Stimulated activated effector memory CD8-positive, alpha-beta T cell treated with anti-CD3 and anti-CD28 coated beads, Interleukin-12 subunit alpha, Interleukin-12 subunit beta, amount 100 ng/mL, for 72 hours (primary cell): ENCODE results near the gene SLC44A5.
A peak's percentile ranks its signal among the peaks of the same experiment; 100 is the strongest.
"Not testable (repeated sequence)": the region's sequence is repeated elsewhere in the genome, so short reads cannot be mapped to it uniquely, and the experiment has no call there.

Experiments
- ATAC-seq: fragments of 150-1000 bp; cut with Tn5 transposase; 2 replicates; pipeline ENCODE4 v1.10.0; 2021
- DNase-seq, 2 donors: peaks; one replicate each; pipeline ENCODE4 v3.0.0; 2021 to 2022; ENCODE audit warnings: low spot score in 2 of 2
- H3K27ac Mint-ChIP-seq: one replicate; pipeline ENCODE4 v1.8.0; 2022; ENCODE audit warnings: mild to moderate bottlenecking, mixed read lengths
- H3K36me3 Mint-ChIP-seq: one replicate; pipeline ENCODE4 v1.8.0; 2022; ENCODE audit warnings: mild to moderate bottlenecking, mixed read lengths
- H3K4me1 Mint-ChIP-seq: one replicate; pipeline ENCODE4 v1.8.0; 2022; ENCODE audit warnings: mixed read lengths
- H3K4me3 Mint-ChIP-seq: one replicate; pipeline ENCODE4 v1.8.0; 2022; ENCODE audit warnings: mild to moderate bottlenecking, mixed read lengths
- H3K9me3 Mint-ChIP-seq: one replicate; pipeline ENCODE4 v1.8.0; 2022; ENCODE audit warnings: mixed read lengths

The SLC44A5 gene

GRCh38 chr1:75613916-75614315 lies 3.0 kb upstream of the SLC44A5 start:
- peaks cover 10% of the 10 kb centered on the region for H3K4me1 Mint-ChIP-seq
- DNase-seq, result no peak
- H3K36me3 Mint-ChIP-seq, result no peaks in the 10 kb centered on the region
- H3K9me3 Mint-ChIP-seq, result no peaks in the 10 kb centered on the region
- no peak overlapping the region for H3K4me3 Mint-ChIP-seq
- no peak overlapping the region for H3K27ac Mint-ChIP-seq
- ATAC-seq, result no peak

DNA sequence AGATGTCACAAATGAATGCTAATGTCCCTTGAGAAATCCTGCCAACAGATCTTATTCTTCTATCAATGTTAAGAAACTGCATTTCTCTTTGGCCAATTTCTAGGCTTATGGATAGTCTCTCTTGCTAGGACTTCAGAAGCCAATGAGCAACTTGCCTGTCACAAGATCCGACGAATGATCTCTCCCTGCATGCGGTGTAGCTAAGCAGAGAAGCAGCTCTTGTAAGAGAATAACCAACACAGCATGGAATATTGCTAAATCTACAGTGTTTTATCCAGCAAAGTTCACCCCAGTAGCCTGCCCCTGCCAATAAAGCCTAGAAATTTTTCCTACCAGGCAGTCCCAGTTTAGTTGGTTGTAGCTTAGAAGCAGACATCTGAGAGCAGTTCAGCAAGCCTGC lies 2.1 kb upstream of the SLC44A5 start:
- Mint-ChIP-seq H3K36me3 (no peaks in the 10 kb centered on the region), H3K4me1 (peaks cover 10% of the 10 kb centered on the region), H3K4me3 (no peak overlapping the region), H3K9me3 (no peaks in the 10 kb centered on the region), H3K27ac (no peak overlapping the region)
- no peak for DNase-seq
- no peak for ATAC-seq

GRCh38 chr1:75602486-75602885 lies 8.4 kb downstream of the SLC44A5 start:
- no peak overlapping the region for H3K27ac Mint-ChIP-seq
- ATAC-seq, result no peak
- no peaks in the 10 kb centered on the region for H3K36me3 Mint-ChIP-seq
- DNase-seq, result no peak
- no peaks in the 10 kb centered on the region for H3K4me1 Mint-ChIP-seq
- no peaks in the 10 kb centered on the region for H3K9me3 Mint-ChIP-seq
- H3K4me3 Mint-ChIP-seq, result no peak overlapping the region

DNA sequence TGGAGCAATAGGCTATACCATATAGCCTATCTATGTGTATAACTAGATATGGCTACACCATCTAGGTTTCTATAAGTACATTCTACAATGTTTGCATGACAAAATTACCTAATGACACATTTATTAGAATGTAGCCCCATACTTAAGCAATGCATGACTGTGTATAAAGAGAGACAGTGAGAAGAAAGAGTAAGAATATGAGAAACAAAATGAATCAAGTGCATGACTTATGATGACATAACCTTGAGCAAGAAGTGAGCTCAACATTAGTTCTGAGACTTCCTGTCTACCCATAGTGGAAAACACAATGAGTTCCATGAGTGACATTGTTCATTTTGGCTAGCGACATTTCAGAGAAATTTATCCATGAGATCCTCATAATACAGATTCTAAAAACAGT lies 10.1 kb downstream of the SLC44A5 start:
- DNase-seq (no peak), ATAC-seq (peak; percentile 57)
- Mint-ChIP-seq H3K36me3 (no peaks in the 10 kb centered on the region), H3K4me3 (no peak overlapping the region), H3K4me1 (no peaks in the 10 kb centered on the region), H3K9me3 (no peaks in the 10 kb centered on the region), H3K27ac (no peak overlapping the region)

- peaks cover 8% of the 10 kb centered on the region for H3K9me3 Mint-ChIP-seq
- no peak overlapping the region for H3K4me3 Mint-ChIP-seq
- H3K4me1 Mint-ChIP-seq, result no peaks in the 10 kb centered on the region
- no peak for DNase-seq
- ATAC-seq, result no peak
- no peak overlapping the region for H3K27ac Mint-ChIP-seq
- H3K36me3 Mint-ChIP-seq, result no peaks in the 10 kb centered on the region
These were observed 16.6 kb downstream of the SLC44A5 start for GRCh38 chr1:75594327-75594726.

GRCh38 chr1:75593457-75593856 lies 17.5 kb downstream of the SLC44A5 start:
- ATAC-seq, H3K4me3 Mint-ChIP-seq: not testable (repeated sequence)

GRCh38 chr1:75589637-75590036 lies 21.3 kb downstream of the SLC44A5 start:
- Mint-ChIP-seq H3K27ac (no peak overlapping the region), H3K9me3 (peaks cover 9% of the 10 kb centered on the region), H3K4me1 (no peaks in the 10 kb centered on the region), H3K4me3 (no peak overlapping the region), H3K36me3 (no peaks in the 10 kb centered on the region)
- DNase-seq (no peak), ATAC-seq (no peak)

More at GRCh38 chr1:75593457-75593856, 17.5 kb downstream of the SLC44A5 start:
- H3K4me1 Mint-ChIP-seq, H3K9me3 Mint-ChIP-seq, H3K36me3 Mint-ChIP-seq, H3K27ac Mint-ChIP-seq, DNase-seq: not testable (repeated sequence)

- DNase-seq, result no peak
- Mint-ChIP-seq H3K4me3 (no peak overlapping the region), H3K27ac (no peak overlapping the region), H3K4me1 (no peaks in the 10 kb centered on the region), H3K9me3 (peaks cover 9% of the 10 kb centered on the region), H3K36me3 (no peaks in the 10 kb centered on the region)
- no peak for ATAC-seq
These were observed 22.0 kb downstream of the SLC44A5 start for GRCh38 chr1:75588779-75589475.

GRCh38 chr1:75587692-75588091 lies 23.2 kb downstream of the SLC44A5 start:
- no peak for DNase-seq
- no peak for ATAC-seq
- H3K36me3 Mint-ChIP-seq, result no peaks in the 10 kb centered on the region
- no peaks in the 10 kb centered on the region for H3K4me1 Mint-ChIP-seq
- no peak overlapping the region for H3K27ac Mint-ChIP-seq
- no peak overlapping the region for H3K4me3 Mint-ChIP-seq
- H3K9me3 Mint-ChIP-seq, result peaks cover 3% of the 10 kb centered on the region

DNA sequence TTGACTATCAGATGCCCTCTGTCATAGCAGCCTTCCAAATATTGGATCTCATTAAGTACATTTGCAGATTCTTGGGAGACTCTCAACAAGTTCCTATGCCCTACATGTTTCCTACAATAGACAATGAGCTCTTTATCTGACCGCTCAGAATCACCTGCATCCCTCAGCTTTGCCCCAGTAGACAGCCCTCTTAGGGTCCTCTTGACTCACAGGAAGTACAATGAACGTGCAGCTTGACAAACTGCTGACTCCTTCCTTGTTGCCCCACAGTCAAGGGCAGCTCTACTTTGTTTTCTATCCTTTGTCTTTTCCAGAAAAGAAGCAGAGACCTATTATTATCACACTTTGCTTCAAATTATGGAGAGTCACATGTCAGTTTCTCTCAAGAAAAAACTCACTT lies 27.6 kb downstream of the SLC44A5 start:
- H3K4me3 Mint-ChIP-seq, result no peak overlapping the region

GRCh38 chr1:75582725-75583261 lies 28.1 kb downstream of the SLC44A5 start:
- ATAC-seq, result no peak
- no peak overlapping the region for H3K4me3 Mint-ChIP-seq
- H3K27ac Mint-ChIP-seq, result no peak overlapping the region
- no peaks in the 10 kb centered on the region for H3K9me3 Mint-ChIP-seq
- H3K4me1 Mint-ChIP-seq, result no peaks in the 10 kb centered on the region
- H3K36me3 Mint-ChIP-seq, result no peaks in the 10 kb centered on the region
- DNase-seq, result no peak

More for the DNA sequence above, 27.6 kb downstream of the SLC44A5 start:
- Mint-ChIP-seq H3K9me3 (no peaks in the 10 kb centered on the region), H3K4me1 (no peaks in the 10 kb centered on the region), H3K27ac (no peak overlapping the region), H3K36me3 (no peaks in the 10 kb centered on the region)
- ATAC-seq (no peak), DNase-seq (no peak)

DNA sequence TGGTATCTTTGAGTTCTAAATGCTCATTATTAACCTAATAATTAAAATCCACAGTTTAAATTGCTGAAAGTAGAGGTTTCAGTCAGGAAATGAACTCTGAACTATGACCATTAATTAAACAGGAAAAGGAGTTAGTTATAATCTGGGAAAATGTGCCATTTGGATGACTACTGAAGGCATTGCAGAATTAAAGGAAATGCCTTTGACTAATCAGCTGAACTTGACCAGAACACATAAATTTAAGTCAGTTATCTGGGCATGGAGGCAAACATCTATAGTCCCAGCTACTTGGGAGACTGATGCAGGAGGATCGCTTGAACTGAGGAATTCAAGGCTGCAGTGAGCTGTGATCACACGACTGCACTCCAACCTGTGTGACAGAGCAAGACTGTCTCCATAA lies 31.9 kb downstream of the SLC44A5 start:
- Mint-ChIP-seq H3K9me3 (no peaks in the 10 kb centered on the region), H3K27ac (no peak overlapping the region), H3K4me3 (no peak overlapping the region), H3K4me1 (no peaks in the 10 kb centered on the region), H3K36me3 (no peaks in the 10 kb centered on the region)
- DNase-seq (no peak), ATAC-seq (no peak)

DNA sequence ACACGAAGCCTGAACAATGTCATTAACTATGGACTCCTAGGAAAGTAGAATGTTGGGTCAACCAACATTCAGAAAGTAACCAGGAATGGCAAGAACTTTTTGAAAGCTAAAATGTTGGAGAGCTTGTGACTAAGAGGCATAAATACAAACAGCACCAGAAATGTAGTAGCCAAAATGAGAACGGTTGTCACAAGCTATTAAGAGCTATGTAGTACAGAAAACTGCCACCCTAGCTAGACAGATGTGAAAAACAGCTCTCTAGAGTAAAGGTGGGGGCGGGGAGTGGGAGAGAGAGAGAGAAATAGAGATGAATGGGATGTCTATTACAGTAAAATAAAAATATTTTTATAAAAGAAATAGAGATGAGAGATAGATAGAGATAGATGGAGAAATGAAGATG lies 35.1 kb downstream of the SLC44A5 start:
- no peak for ATAC-seq
- H3K4me3 Mint-ChIP-seq, result no peak overlapping the region
- H3K9me3 Mint-ChIP-seq, result no peaks in the 10 kb centered on the region
- H3K27ac Mint-ChIP-seq, result no peak overlapping the region
- H3K36me3 Mint-ChIP-seq, result no peaks in the 10 kb centered on the region
- DNase-seq, result no peak
- no peaks in the 10 kb centered on the region for H3K4me1 Mint-ChIP-seq

DNA sequence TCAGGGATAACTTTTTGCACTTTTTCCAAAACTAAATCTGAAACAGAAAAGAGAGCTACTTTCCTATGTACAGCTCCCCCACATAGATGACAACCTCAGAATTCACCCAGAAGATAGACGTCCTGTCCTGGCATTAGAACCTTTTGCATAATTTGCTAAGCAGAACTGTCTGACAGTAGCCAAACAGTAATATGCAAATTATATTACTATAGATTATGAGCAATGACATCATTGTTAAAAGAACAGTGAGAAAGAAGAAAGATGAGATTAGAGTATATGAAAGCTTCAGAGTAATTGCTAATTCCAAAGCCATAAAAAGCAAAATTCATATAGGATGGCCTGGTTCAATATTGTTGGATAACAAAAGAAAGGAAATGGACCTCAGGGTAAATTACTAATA lies 43.7 kb downstream of the SLC44A5 start:
- no peak overlapping the region for H3K4me3 Mint-ChIP-seq
- ATAC-seq (no peak), DNase-seq (no peak)
- no peak overlapping the region for H3K27ac Mint-ChIP-seq
- no peaks in the 10 kb centered on the region for H3K9me3 Mint-ChIP-seq
- H3K36me3 Mint-ChIP-seq, result no peaks in the 10 kb centered on the region
- no peaks in the 10 kb centered on the region for H3K4me1 Mint-ChIP-seq

- Mint-ChIP-seq H3K27ac (no peak overlapping the region), H3K9me3 (peaks cover under 1% of the 10 kb centered on the region)
- no peak for ATAC-seq
These were observed 51.1 kb downstream of the SLC44A5 start for GRCh38 chr1:75559800-75560199.

GRCh38 chr1:75559136-75559535 lies 51.8 kb downstream of the SLC44A5 start:
- no peak for DNase-seq
- Mint-ChIP-seq H3K4me1 (no peaks in the 10 kb centered on the region), H3K9me3 (peaks cover 2% of the 10 kb centered on the region), H3K27ac (no peak overlapping the region), H3K36me3 (no peaks in the 10 kb centered on the region), H3K4me3 (no peak overlapping the region)
- ATAC-seq, result no peak

More at GRCh38 chr1:75559800-75560199, 51.1 kb downstream of the SLC44A5 start:
- Mint-ChIP-seq H3K4me3 (no peak overlapping the region), H3K36me3 (no peaks in the 10 kb centered on the region), H3K4me1 (no peaks in the 10 kb centered on the region)
- no peak for DNase-seq
